ENCODE measurements around the gene DIAPH2.

The DIAPH2 gene

GRCh38 chrX:96971812-96972211 lies 287.2 kb downstream of the DIAPH2 start:
- Histone ChIP-seq H3K36me3 (ENCODE audit: insufficient read depth, low read length) (no peaks in the 10 kb centered on the region), H3K4me1 (ENCODE audit: insufficient read depth, low read length) (no peaks in the 10 kb centered on the region), H3K27me3 (ENCODE audit: insufficient read depth, low read length) (no peaks in the 10 kb centered on the region), H3K9me3 (ENCODE audit: low read length) (no peaks in the 10 kb centered on the region), H3K4me3 (ENCODE audit: low read length) (no peak overlapping the region), H2AFZ (ENCODE audit: low read depth, low read length) (no peak overlapping the region)

GRCh38 chrX:96978906-96979305 lies 294.3 kb downstream of the DIAPH2 start:
- Histone ChIP-seq H3K9me3 (ENCODE audit: low read length) (no peaks in the 10 kb centered on the region), H3K27me3 (ENCODE audit: insufficient read depth, low read length) (no peaks in the 10 kb centered on the region), H3K36me3 (ENCODE audit: insufficient read depth, low read length) (no peaks in the 10 kb centered on the region), H3K4me1 (ENCODE audit: insufficient read depth, low read length) (no peaks in the 10 kb centered on the region), H3K4me3 (ENCODE audit: low read length) (no peak overlapping the region), H2AFZ (ENCODE audit: low read depth, low read length) (no peak overlapping the region)

GRCh38 chrX:96979766-96980165 lies 295.1 kb downstream of the DIAPH2 start:
- Histone ChIP-seq H3K4me3 (ENCODE audit: low read length) (no peak overlapping the region), H3K27me3 (ENCODE audit: insufficient read depth, low read length) (no peaks in the 10 kb centered on the region), H3K36me3 (ENCODE audit: insufficient read depth, low read length) (no peaks in the 10 kb centered on the region), H3K9me3 (ENCODE audit: low read length) (no peaks in the 10 kb centered on the region), H3K4me1 (ENCODE audit: insufficient read depth, low read length) (no peaks in the 10 kb centered on the region), H2AFZ (ENCODE audit: low read depth, low read length) (no peak overlapping the region)

- no peaks in the 10 kb centered on the region for H3K27me3 ChIP-seq (ENCODE audit: insufficient read depth, low read length)
- no peak overlapping the region for H2AFZ ChIP-seq (ENCODE audit: low read depth, low read length)
- H3K9me3 ChIP-seq (ENCODE audit: low read length) = no peaks in the 10 kb centered on the region
- H3K36me3 ChIP-seq (ENCODE audit: insufficient read depth, low read length) = no peaks in the 10 kb centered on the region
- H3K4me1 ChIP-seq (ENCODE audit: insufficient read depth, low read length) = no peaks in the 10 kb centered on the region
- no peak overlapping the region for H3K4me3 ChIP-seq (ENCODE audit: low read length)
Measured at GRCh38 chrX:96982161-96982560, 297.5 kb downstream of the DIAPH2 start.

GRCh38 chrX:96984538-96984937 lies 299.9 kb downstream of the DIAPH2 start:
- Histone ChIP-seq H3K27me3 (ENCODE audit: insufficient read depth, low read length) (no peaks in the 10 kb centered on the region), H3K4me3 (ENCODE audit: low read length) (no peak overlapping the region), H3K4me1 (ENCODE audit: insufficient read depth, low read length) (no peaks in the 10 kb centered on the region), H3K9me3 (ENCODE audit: low read length) (no peaks in the 10 kb centered on the region), H3K36me3 (ENCODE audit: insufficient read depth, low read length) (no peaks in the 10 kb centered on the region), H2AFZ (ENCODE audit: low read depth, low read length) (no peak overlapping the region)

GRCh38 chrX:96985046-96985445 lies 300.4 kb downstream of the DIAPH2 start:
- Histone ChIP-seq H3K9me3 (ENCODE audit: low read length) (no peaks in the 10 kb centered on the region), H3K4me1 (ENCODE audit: insufficient read depth, low read length) (no peaks in the 10 kb centered on the region), H3K4me3 (ENCODE audit: low read length) (no peak overlapping the region), H2AFZ (ENCODE audit: low read depth, low read length) (no peak overlapping the region), H3K36me3 (ENCODE audit: insufficient read depth, low read length) (no peaks in the 10 kb centered on the region), H3K27me3 (ENCODE audit: insufficient read depth, low read length) (no peaks in the 10 kb centered on the region)

GRCh38 chrX:96987228-96987627 lies 302.6 kb downstream of the DIAPH2 start:
- no peaks in the 10 kb centered on the region for H3K4me1 ChIP-seq (ENCODE audit: insufficient read depth, low read length)
- H3K9me3 ChIP-seq (ENCODE audit: low read length) = no peaks in the 10 kb centered on the region
- H3K36me3 ChIP-seq (ENCODE audit: insufficient read depth, low read length) = no peaks in the 10 kb centered on the region
- H2AFZ ChIP-seq (ENCODE audit: low read depth, low read length) = no peak overlapping the region
- no peak overlapping the region for H3K4me3 ChIP-seq (ENCODE audit: low read length)
- H3K27me3 ChIP-seq (ENCODE audit: insufficient read depth, low read length) = no peaks in the 10 kb centered on the region

GRCh38 chrX:96989830-96990571 lies 305.4 kb downstream of the DIAPH2 start:
- H3K9me3 ChIP-seq (ENCODE audit: low read length) = no peaks in the 10 kb centered on the region
- H3K27me3 ChIP-seq (ENCODE audit: insufficient read depth, low read length) = no peaks in the 10 kb centered on the region
- H3K4me1 ChIP-seq (ENCODE audit: insufficient read depth, low read length) = no peaks in the 10 kb centered on the region
- H3K36me3 ChIP-seq (ENCODE audit: insufficient read depth, low read length) = no peaks in the 10 kb centered on the region
- H3K4me3 ChIP-seq (ENCODE audit: low read length) = no peak overlapping the region
- H2AFZ ChIP-seq (ENCODE audit: low read depth, low read length) = no peak overlapping the region

GRCh38 chrX:96994093-96994492 lies 309.5 kb downstream of the DIAPH2 start:
- Histone ChIP-seq H3K27me3 (ENCODE audit: insufficient read depth, low read length) (no peaks in the 10 kb centered on the region), H3K36me3 (ENCODE audit: insufficient read depth, low read length) (no peaks in the 10 kb centered on the region), H3K4me3 (ENCODE audit: low read length) (no peak overlapping the region), H3K9me3 (ENCODE audit: low read length) (no peaks in the 10 kb centered on the region), H3K4me1 (ENCODE audit: insufficient read depth, low read length) (no peaks in the 10 kb centered on the region), H2AFZ (ENCODE audit: low read depth, low read length) (no peak overlapping the region)

GRCh38 chrX:96997196-96997595 lies 312.6 kb downstream of the DIAPH2 start:
- Histone ChIP-seq H3K36me3 (ENCODE audit: insufficient read depth, low read length) (no peaks in the 10 kb centered on the region), H3K4me3 (ENCODE audit: low read length) (no peak overlapping the region), H3K4me1 (ENCODE audit: insufficient read depth, low read length) (no peaks in the 10 kb centered on the region)

GRCh38 chrX:97000682-97001368 lies 316.2 kb downstream of the DIAPH2 start:
- no peaks in the 10 kb centered on the region for H3K36me3 ChIP-seq (ENCODE audit: insufficient read depth, low read length)
- H3K27me3 ChIP-seq (ENCODE audit: insufficient read depth, low read length) = no peaks in the 10 kb centered on the region
- no peaks in the 10 kb centered on the region for H3K4me1 ChIP-seq (ENCODE audit: insufficient read depth, low read length)
- H2AFZ ChIP-seq (ENCODE audit: low read depth, low read length) = no peak overlapping the region
- no peak overlapping the region for H3K4me3 ChIP-seq (ENCODE audit: low read length)
- H3K9me3 ChIP-seq (ENCODE audit: low read length) = no peaks in the 10 kb centered on the region

More at GRCh38 chrX:96997196-96997595, 312.6 kb downstream of the DIAPH2 start:
- H3K9me3 ChIP-seq (ENCODE audit: low read length) = no peaks in the 10 kb centered on the region
- H3K27me3 ChIP-seq (ENCODE audit: insufficient read depth, low read length) = no peaks in the 10 kb centered on the region
- H2AFZ ChIP-seq (ENCODE audit: low read depth, low read length) = no peak overlapping the region

GRCh38 chrX:97006167-97006566 lies 321.5 kb downstream of the DIAPH2 start:
- Histone ChIP-seq H3K4me3 (ENCODE audit: low read length) (no peak overlapping the region), H3K36me3 (ENCODE audit: insufficient read depth, low read length) (no peaks in the 10 kb centered on the region), H3K9me3 (ENCODE audit: low read length) (no peaks in the 10 kb centered on the region), H3K27me3 (ENCODE audit: insufficient read depth, low read length) (no peaks in the 10 kb centered on the region), H3K4me1 (ENCODE audit: insufficient read depth, low read length) (no peaks in the 10 kb centered on the region), H2AFZ (ENCODE audit: low read depth, low read length) (no peak overlapping the region)

- Histone ChIP-seq H3K36me3 (ENCODE audit: insufficient read depth, low read length) (no peaks in the 10 kb centered on the region), H3K4me1 (ENCODE audit: insufficient read depth, low read length) (peaks cover 3% of the 10 kb centered on the region), H3K4me3 (ENCODE audit: low read length) (no peak overlapping the region), H3K27me3 (ENCODE audit: insufficient read depth, low read length) (no peaks in the 10 kb centered on the region), H2AFZ (ENCODE audit: low read depth, low read length) (no peak overlapping the region), H3K9me3 (ENCODE audit: low read length) (no peaks in the 10 kb centered on the region)
Measured at GRCh38 chrX:97009391-97009790, 324.7 kb downstream of the DIAPH2 start.
